GDM1 (cell line): ENCODE data around the gene ALAS1.

Experiments used
- DNase-seq: peaks from one replicate; lab custom pipeline; 2025; lab: John Stamatoyannopoulos, UW

Gene ALAS1

GRCh38 chr3:52249683-52250082 lies 51.7 kb downstream of the ALAS1 start:
- DNase-seq: no peak

GRCh38 chr3:52250122-52250521 lies 52.2 kb downstream of the ALAS1 start:
- no peak for DNase-seq

GRCh38 chr3:52253314-52254304 lies 55.6 kb downstream of the ALAS1 start:
- peak; percentile 94 for DNase-seq

- no peak for DNase-seq
Measured at GRCh38 chr3:52254608-52255007, 56.6 kb downstream of the ALAS1 start.

GRCh38 chr3:52256159-52256558 lies 58.2 kb downstream of the ALAS1 start:
- no peak for DNase-seq

- no peak for DNase-seq
Measured at GRCh38 chr3:52256622-52257021, 58.7 kb downstream of the ALAS1 start.

- no peak for DNase-seq
Measured at GRCh38 chr3:52257911-52258310, 60.0 kb downstream of the ALAS1 start.

GRCh38 chr3:52259035-52259434 lies 61.1 kb downstream of the ALAS1 start:
- DNase-seq: no peak

- no peak for DNase-seq
Measured at GRCh38 chr3:52259448-52259847, 61.5 kb downstream of the ALAS1 start.

GRCh38 chr3:52262447-52262846 lies 64.5 kb downstream of the ALAS1 start:
- DNase-seq: no peak
